GM13977 (cell line): ENCODE results near the gene ZNF148.

Experiments used
- DNase-seq: peaks from one replicate; pipeline ENCODE4 v3.0.0; 2012; ENCODE audit warnings: low spot score
- in situ Hi-C: fragments of 300-500 bp; cut with MboI; formaldehyde crosslinking; loops from one replicate; pipeline ENCODE4 v1.12.0; 2022; ENCODE audit warnings: low sequenced_read_pairs, low pct_unique_long_range_greater_than_20kb, mixed read lengths, inconsistent platforms; ENCODE audit not compliant: unreplicated experiment
- TF ChIP-seq, protein P1 (sequence below): IDR thresholded peaks from 2 replicates; pipeline ENCODE4 v1.5.1; 2012; ENCODE audit warnings: mild to moderate bottlenecking, control low read depth; ENCODE audit not compliant: insufficient read depth; ENCODE audit errors: extremely low read depth, missing control alignments

Gene ZNF148

DNA sequence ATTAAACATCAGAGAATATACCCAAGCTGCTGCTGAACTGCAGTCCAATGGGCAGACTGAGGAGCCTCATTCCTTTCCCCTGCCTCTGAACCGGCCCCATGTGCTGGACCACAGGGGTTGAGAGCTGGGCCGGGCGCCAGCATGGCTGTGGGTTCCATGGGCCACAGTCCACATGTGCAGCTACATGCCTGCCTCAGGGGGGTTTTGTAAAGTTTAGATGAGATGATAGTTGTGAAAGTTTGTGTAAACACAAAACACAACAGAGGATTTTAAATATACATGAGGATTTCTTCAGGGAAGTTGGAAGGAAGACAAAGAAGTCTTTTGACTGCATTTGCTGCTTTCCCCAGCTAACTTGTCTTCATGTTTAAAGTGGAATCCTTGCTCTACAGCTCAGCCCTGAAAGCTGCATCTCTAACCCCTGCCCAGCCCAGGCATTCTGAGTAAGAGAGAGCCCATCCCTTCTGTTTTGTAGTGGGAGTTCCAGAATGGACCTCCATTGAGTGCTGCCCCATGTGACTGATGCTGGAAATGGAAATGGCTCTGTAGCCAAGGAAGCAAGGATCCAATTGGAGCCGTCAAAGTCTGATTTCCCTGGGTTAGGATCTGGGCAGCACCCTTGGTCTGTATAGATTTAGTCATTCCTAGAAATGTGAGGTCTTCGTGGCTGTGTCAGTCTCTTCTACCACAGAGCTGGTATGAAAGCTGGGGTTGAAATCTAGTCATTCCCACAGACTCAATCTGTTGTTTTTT is 180.1 kb downstream of the ZNF148 start:
- DNase-seq: no peak
- TF ChIP-seq, protein P1, sequence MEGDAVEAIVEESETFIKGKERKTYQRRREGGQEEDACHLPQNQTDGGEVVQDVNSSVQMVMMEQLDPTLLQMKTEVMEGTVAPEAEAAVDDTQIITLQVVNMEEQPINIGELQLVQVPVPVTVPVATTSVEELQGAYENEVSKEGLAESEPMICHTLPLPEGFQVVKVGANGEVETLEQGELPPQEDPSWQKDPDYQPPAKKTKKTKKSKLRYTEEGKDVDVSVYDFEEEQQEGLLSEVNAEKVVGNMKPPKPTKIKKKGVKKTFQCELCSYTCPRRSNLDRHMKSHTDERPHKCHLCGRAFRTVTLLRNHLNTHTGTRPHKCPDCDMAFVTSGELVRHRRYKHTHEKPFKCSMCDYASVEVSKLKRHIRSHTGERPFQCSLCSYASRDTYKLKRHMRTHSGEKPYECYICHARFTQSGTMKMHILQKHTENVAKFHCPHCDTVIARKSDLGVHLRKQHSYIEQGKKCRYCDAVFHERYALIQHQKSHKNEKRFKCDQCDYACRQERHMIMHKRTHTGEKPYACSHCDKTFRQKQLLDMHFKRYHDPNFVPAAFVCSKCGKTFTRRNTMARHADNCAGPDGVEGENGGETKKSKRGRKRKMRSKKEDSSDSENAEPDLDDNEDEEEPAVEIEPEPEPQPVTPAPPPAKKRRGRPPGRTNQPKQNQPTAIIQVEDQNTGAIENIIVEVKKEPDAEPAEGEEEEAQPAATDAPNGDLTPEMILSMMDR: no peak
- in situ Hi-C loops: no loop called here

DNA sequence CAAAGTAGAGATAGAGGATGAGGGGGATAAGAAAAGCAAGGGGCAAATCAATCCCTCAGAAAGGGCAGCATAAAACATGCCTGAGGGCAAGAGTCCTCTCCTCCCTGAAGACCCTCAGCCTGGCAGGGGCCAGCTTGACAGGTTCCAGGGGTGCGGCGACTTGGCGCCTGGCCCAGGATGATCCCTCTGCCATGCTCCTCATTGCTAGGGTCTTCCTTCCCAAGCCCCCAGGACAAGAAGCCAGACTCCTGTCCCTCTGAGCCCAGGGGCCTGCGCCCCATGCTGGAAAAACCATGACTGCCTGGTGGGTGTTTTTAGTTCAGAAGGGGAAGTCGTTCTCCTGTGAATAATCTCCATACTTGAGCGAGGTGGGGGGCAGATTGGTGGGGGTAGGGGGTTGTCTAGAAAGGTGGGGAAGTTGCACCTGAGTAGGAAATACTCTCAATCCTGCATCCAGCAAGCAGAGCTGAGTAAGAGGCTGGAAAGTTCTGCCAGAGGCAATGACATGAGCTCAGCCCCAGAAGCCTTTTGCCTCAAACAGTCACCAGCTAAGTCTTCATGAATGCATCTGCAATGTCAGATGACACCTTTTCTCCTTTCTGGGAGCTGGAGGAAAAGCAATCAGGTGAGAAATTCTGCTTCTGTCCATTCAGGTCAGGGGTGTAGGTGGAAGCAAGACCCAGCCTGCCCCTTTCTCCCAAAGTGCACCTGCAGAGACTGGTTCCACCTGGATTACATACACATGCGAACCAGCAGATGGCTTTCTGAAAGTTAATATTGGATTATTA is 180.9 kb downstream of the ZNF148 start:
- TF ChIP-seq, protein P1: no peak
- in situ Hi-C loops: no loop called here
- DNase-seq: no peak

DNA sequence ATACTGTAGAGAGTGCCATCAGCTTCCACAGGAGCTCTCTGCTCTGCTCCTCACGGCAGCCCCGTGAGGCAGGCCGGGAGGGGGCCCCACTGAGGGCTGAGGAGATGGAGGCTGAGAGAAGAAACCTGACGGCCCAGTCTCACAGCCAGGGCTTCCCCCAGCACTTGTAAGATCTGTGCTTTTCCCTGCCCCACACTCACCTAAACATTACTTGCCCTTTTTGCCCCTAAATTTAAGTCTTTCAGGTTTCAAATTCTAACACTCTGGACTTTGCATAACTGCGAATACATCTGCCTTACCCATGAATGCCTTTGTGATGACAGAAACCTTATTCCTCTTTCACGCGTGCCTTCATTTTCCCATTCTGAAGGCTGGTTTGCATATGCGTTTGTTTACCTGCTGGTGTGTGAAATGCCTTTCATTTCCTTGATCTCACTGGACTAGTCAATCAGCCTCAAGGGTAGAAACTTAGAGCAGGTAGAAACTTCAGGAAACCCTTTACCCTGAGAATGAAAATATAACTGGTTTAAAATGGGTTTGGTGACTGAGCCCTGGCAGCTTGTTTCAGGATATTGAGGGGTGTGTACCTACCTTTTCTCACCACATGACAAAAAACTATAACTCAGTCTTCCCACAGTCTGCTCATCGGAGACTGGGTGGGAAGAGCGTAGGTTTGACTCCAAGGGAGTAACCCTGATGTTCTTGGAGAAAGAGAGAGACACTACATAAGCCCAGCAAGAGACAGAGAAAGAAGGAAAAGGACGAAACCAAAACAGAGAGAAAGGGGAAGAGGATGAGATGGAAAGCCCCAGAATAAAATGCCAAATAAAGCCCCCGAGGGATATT is 182.7 kb downstream of the ZNF148 start:
- TF ChIP-seq, protein P1: peak; percentile 70
- in situ Hi-C loops: no loop called here
- DNase-seq: peak; percentile 74

DNA sequence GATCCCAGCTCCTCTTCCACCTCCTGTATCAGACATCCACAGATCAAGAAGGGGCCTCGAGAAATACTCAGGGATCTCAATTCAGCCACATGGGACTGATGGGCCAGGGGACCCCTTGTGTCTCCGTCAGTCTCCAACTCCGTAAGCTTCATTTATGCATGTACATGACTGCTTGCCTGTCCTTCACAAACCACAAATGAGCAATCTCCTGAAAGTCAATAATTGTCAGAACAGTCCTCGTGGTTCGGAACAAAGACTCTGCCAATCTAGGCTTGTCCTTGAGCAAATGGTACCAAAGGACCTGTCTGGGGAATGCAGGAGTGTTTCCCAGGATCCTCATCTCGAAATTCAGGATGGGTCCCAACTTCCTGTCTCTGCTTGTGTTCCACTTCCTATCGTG is 183.4 kb downstream of the ZNF148 start:
- TF ChIP-seq, protein P1: no peak
- in situ Hi-C loops: no loop called here
- DNase-seq: no peak

DNA sequence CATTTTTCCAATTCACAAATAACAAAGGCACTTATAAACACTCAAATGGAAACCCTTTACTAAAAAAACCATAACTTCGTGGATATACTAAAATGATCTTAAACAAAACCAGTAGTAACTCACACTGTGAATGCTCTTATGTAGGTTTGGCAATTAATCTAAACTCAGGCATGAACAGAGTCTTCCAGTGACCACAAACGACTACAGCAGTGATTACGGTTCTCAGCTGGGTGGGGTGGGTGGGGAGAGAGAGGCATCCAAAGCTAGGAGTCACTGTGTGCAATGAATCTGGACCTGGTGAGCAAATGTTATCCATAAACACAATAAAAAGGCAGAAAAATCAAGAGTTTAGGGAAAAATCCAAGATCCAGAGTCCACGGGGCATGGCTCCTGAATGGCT is 183.9 kb downstream of the ZNF148 start:
- in situ Hi-C loops: no loop called here
- TF ChIP-seq, protein P1: no peak
- no peak for DNase-seq

DNA sequence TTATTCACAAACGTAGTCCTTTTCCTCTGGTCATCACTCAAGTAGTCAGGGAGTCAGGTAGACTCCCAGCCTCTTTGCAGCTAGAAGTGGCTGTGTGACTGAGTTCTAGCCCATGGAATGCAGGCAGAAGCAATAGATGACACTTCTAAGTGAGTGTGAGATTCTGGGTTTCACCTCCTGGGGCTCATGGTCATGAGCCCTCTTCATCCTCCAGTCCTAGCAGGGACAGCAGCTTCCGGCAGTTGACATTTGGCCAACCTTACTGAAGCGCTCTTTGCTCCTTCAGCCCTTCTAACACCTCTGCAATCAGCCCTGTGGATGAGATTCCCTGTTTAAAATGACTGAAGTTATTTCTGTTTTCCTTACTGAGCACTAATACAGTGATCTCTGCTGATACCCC is 184.3 kb downstream of the ZNF148 start:
- TF ChIP-seq, protein P1: no peak
- no peak for DNase-seq
- in situ Hi-C loops: no loop called here
